CD14-positive monocyte (primary cell): ENCODE results near the gene SCYL1. TPM values are rescaled to one million over a fixed set of nuclear protein-coding genes. Genes with fewer than 3 reads are reported as not detected.
A peak's percentile ranks its signal among the peaks of the same experiment; 100 is the strongest.

ENCODE experiments used
- DNase-seq, 3 donors: peaks; one replicate each; pipeline ENCODE4 v3.0.0-alpha.2; 2011 to 2022
- H2AFZ ChIP-seq: 2 replicates; pipeline ENCODE4 v1.6.0; 2012; ENCODE audit warnings: mild to moderate bottlenecking, low read depth, low read length, inconsistent platforms; ENCODE audit not compliant: insufficient read depth, poor library complexity, severe bottlenecking
- H3K27ac ChIP-seq, 2 donors: 1 replicate in 1 of 2; 2 replicates in 1 of 2; pipeline ENCODE4 v1.5.1; 2012 to 2013; ENCODE audit warnings: low read length in 2 of 2, control low read depth in 1 of 2, inconsistent platforms in 1 of 2, low read depth in 1 of 2, mild to moderate bottlenecking in 1 of 2
- H3K27me3 ChIP-seq, 2 donors: one replicate each; pipeline versions ENCODE4 v1.6.0 to v1.6.1; 2011 to 2013; ENCODE audit warnings: low read length in 2 of 2; ENCODE audit not compliant: control insufficient read depth in 2 of 2, insufficient read depth in 2 of 2
- H3K36me3 ChIP-seq, 2 donors: replicated peaks in 1 of 2; 1 replicate in 1 of 2; 2 replicates in 1 of 2; pipeline versions ENCODE4 v1.5.1 to v1.6.1; 2012 to 2013; ENCODE audit warnings: low read length in 2 of 2, control low read depth in 1 of 2, inconsistent platforms in 1 of 2, mild to moderate bottlenecking in 1 of 2; ENCODE audit not compliant: insufficient read depth in 2 of 2, control insufficient read depth in 1 of 2
- H3K4me1 ChIP-seq, 2 donors: 1 replicate in 1 of 2; 2 replicates in 1 of 2; pipeline versions ENCODE4 v1.5.1 to v1.6.1; 2012 to 2013; ENCODE audit warnings: low read length in 2 of 2, control low read depth in 1 of 2, inconsistent platforms in 1 of 2, mild to moderate bottlenecking in 1 of 2, moderate library complexity in 1 of 2; ENCODE audit not compliant: insufficient read depth in 2 of 2, control insufficient read depth in 1 of 2
- H3K4me2 ChIP-seq: replicated peaks from 2 replicates; pipeline ENCODE3; 2012; ENCODE audit warnings: low read length, moderate library complexity, mild to moderate bottlenecking; ENCODE audit not compliant: poor library complexity, severe bottlenecking; ENCODE audit errors: extremely low read depth
- H3K4me3 ChIP-seq, 3 experiments: fragments of 200-600 bp in 1 of 3; sonication (generic) in 1 of 3; replicated peaks in 1 of 3; 1 replicate in 2 of 3; 2 replicates in 1 of 3; pipeline ENCODE4 v1.5.1; 2011 to 2013; ENCODE audit warnings: low read length in 3 of 3, mild to moderate bottlenecking in 3 of 3, control low read depth in 2 of 3, low read depth in 2 of 3, inconsistent platforms in 1 of 3, moderate library complexity in 1 of 3
- H3K79me2 ChIP-seq: 2 replicates; pipeline ENCODE4 v1.6.0; 2012; ENCODE audit warnings: mild to moderate bottlenecking, control low read depth, inconsistent platforms, low read length, moderate library complexity; ENCODE audit not compliant: insufficient read depth
- H3K9ac ChIP-seq: 2 replicates; pipeline ENCODE4 v1.6.0; 2017; ENCODE audit warnings: low read length, mild to moderate bottlenecking; ENCODE audit not compliant: insufficient read depth, poor library complexity, severe bottlenecking
- H3K9me3 ChIP-seq, 2 donors: replicated peaks in 1 of 2; 1 replicate in 1 of 2; 2 replicates in 1 of 2; pipeline versions ENCODE4 v1.5.1 to v1.6.1; 2012 to 2013; ENCODE audit warnings: low read length in 2 of 2, control low read depth in 1 of 2; ENCODE audit not compliant: control insufficient read depth in 1 of 2, insufficient read depth in 1 of 2
- H4K20me1 ChIP-seq: 2 replicates; pipeline ENCODE4 v1.6.0; 2012; ENCODE audit warnings: mild to moderate bottlenecking, low read length, control low read depth, moderate library complexity; ENCODE audit not compliant: insufficient read depth
- H3K27ac Mint-ChIP-seq, 7 donors: one replicate each; pipeline ENCODE4 v1.8.0; 2020; ENCODE audit warnings: mild to moderate bottlenecking in 7 of 7, mixed read lengths in 7 of 7, moderate library complexity in 6 of 7, inconsistent platforms in 2 of 7
- H3K27me3 Mint-ChIP-seq, 3 donors: one replicate each; pipeline ENCODE4 v1.8.0; 2021 to 2022; ENCODE audit warnings: low read depth in 3 of 3, mild to moderate bottlenecking in 3 of 3, mixed read lengths in 3 of 3, moderate library complexity in 3 of 3, inconsistent platforms in 1 of 3
- H3K36me3 Mint-ChIP-seq, 2 donors: one replicate each; pipeline ENCODE4 v1.8.0; 2020; ENCODE audit warnings: mixed read lengths in 2 of 2, inconsistent platforms in 1 of 2, mild to moderate bottlenecking in 1 of 2
- H3K4me1 Mint-ChIP-seq: one replicate; pipeline ENCODE4 v1.8.0; 2020; ENCODE audit warnings: mild to moderate bottlenecking, mixed read lengths
- H3K4me3 Mint-ChIP-seq, 2 donors: one replicate each; pipeline ENCODE4 v1.8.0; 2020; ENCODE audit warnings: mild to moderate bottlenecking in 2 of 2, mixed read lengths in 2 of 2, moderate library complexity in 1 of 2
- H3K9me3 Mint-ChIP-seq, 7 donors: one replicate each; pipeline ENCODE4 v1.8.0; 2020 to 2022; ENCODE audit warnings: mixed read lengths in 7 of 7, mild to moderate bottlenecking in 6 of 7, moderate library complexity in 6 of 7, inconsistent platforms in 2 of 7
- WGBS: methylation state at CpG from one replicate; pipeline ENCODE4 v1.1.5; 2013; ENCODE audit warnings: missing lambda C conversion rate; ENCODE audit not compliant: insufficient coverage; 5-methylcytosine and 5-hydroxymethylcytosine counted together
- intact Hi-C, 2 donors: fragments of 100-400 bp; cut with micrococcal nuclease; formaldehyde crosslinking; loops; one replicate each; pipeline versions ENCODE4 v1.15.0 to v1.15.1; 2023
- polyA plus RNA-seq, 3 donors: library from polyadenylated mRNA; depleted of rRNA in 1 of 3; unstranded in 2 of 3; stranded (reverse) in 1 of 3; fragments of 300-500 nt in 2 of 3; fragments of >200 nt in 1 of 3; fragmentation: Illumina TruSeq in 2 of 3; gene quantifications; 1 replicate in 2 of 3; 2 replicates in 1 of 3; pipeline ENCODE4 v1.2.3, GENCODE V29; 2012 to 2021
- TF ChIP-seq, protein P1 (sequence below): fragments of 200-600 bp; IDR thresholded peaks from one replicate; pipeline ENCODE4 v1.8.0; 2022; ENCODE audit warnings: antibody characterized with exemption, mild to moderate bottlenecking

SCYL1 gene
- polyA plus RNA-seq, 3 donors = 18.6 to 71.6 (median 29.7) TPM

DNA sequence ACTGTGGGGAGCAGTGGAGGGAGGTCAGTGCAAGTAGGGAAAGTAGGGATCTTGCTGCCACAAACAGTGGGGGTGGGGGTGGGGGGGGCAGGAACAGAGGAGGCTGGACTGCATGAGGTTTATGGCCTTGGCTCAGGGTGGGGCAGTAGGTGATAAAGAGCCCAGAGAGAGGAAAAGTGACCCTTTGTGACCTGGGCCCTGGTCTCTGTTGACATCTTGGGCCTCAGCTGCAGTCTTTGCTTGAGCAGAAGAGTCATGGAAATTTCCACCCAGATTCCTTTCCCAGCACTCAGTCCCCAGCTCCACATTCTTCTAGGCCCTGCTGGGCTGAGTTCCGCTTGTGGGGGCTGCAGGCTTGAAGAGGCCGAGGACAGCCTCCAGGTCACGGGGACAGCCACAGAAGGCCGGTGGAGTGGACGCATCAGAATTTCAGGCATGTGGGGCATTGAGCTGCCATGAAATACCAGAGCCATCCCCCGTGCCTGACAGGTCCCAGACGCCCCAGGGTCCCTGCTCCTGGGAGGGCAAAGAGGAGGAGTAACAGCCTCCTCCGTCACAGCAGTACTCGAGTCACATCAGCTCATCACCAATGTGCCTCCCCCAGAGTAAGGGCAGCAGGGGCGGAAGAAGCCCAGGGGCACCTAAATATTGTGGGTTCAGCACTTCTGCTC lies 35.7 kb upstream of the SCYL1 start:
- Mint-ChIP-seq H3K9me3 (no peaks in the 10 kb centered on the region), H3K27ac (peak overlapping the region in 4 of 7 donors; percentile 31 to 97 (median 76)), H3K36me3 (no peaks in the 10 kb centered on the region), H3K4me1 (peaks cover 62% of the 10 kb centered on the region), H3K27me3 (peaks cover 0 to 3% (median 2%) of the 10 kb centered on the region in 3 donors), H3K4me3 (no peak overlapping the region)
- intact Hi-C loops = no loop called here
- TF ChIP-seq, protein P1, sequence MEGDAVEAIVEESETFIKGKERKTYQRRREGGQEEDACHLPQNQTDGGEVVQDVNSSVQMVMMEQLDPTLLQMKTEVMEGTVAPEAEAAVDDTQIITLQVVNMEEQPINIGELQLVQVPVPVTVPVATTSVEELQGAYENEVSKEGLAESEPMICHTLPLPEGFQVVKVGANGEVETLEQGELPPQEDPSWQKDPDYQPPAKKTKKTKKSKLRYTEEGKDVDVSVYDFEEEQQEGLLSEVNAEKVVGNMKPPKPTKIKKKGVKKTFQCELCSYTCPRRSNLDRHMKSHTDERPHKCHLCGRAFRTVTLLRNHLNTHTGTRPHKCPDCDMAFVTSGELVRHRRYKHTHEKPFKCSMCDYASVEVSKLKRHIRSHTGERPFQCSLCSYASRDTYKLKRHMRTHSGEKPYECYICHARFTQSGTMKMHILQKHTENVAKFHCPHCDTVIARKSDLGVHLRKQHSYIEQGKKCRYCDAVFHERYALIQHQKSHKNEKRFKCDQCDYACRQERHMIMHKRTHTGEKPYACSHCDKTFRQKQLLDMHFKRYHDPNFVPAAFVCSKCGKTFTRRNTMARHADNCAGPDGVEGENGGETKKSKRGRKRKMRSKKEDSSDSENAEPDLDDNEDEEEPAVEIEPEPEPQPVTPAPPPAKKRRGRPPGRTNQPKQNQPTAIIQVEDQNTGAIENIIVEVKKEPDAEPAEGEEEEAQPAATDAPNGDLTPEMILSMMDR = no peak
- Histone ChIP-seq H2AFZ (no peak overlapping the region), H4K20me1 (no peaks in the 10 kb centered on the region), H3K79me2 (peaks cover 27% of the 10 kb centered on the region), H3K36me3 (no peaks in the 10 kb centered on the region), H3K4me2 (no peak overlapping the region), H3K9ac (no peak overlapping the region), H3K9me3 (no peaks in the 10 kb centered on the region), H3K4me3 (no peak overlapping the region), H3K27ac (no peak overlapping the region), H3K4me1 (peaks cover 61 to 72% of the 10 kb centered on the region in 2 donors), H3K27me3 (no peaks in the 10 kb centered on the region)
- WGBS = 96% methylated on average over 7 of the region's 10 CpGs
- DNase-seq = no peak

DNA sequence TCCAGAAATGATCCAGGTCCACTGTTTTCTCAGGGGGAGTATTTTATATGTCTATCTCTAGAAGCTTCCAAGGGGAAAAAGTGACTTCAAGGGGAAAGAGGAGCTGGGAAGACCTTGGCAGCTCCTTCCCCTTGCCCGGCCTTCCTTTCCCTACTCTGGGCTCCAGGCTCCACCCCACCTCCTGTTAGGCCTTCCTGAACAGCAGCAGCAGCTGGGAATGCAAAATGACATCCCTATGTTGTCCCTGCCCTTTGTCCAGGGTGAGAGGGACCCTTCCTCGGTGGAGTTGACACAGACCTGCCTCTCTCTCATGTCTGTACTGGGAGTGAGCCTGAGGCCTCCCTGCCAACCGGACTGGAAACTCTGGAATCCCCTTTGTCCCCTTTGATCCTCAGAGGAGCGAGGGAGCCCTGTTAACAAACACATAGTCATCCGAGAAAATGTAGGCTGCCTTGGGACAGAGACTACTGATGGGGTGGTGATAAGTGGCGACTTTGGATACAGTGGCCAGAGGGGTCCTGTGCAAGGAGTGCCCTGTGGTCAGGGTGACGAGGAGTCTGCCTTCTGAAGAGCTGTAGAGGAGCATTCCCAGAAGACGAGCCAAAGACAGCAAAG lies 35.1 kb upstream of the SCYL1 start:
- H3K36me3 Mint-ChIP-seq = no peaks in the 10 kb centered on the region
- intact Hi-C loops = no loop called here
- Histone ChIP-seq H3K27me3 (no peaks in the 10 kb centered on the region), H3K27ac (no peak overlapping the region), H3K9ac (no peak overlapping the region), H4K20me1 (no peaks in the 10 kb centered on the region), H3K4me1 (peaks cover 67 to 78% of the 10 kb centered on the region in 2 donors), H3K36me3 (no peaks in the 10 kb centered on the region), H3K9me3 (no peaks in the 10 kb centered on the region), H3K4me2 (no peak overlapping the region), H3K4me3 (no peak overlapping the region), H2AFZ (no peak overlapping the region), H3K79me2 (peaks cover 33% of the 10 kb centered on the region)
- no peaks in the 10 kb centered on the region for H3K9me3 Mint-ChIP-seq
- H3K27me3 Mint-ChIP-seq = peaks cover 0 to 3% (median 2%) of the 10 kb centered on the region in 3 donors
- 95% methylated on average over 4 of the region's 8 CpGs for WGBS
- no peak overlapping the region for H3K4me3 Mint-ChIP-seq
- H3K4me1 Mint-ChIP-seq = peaks cover 68% of the 10 kb centered on the region
- no peak for DNase-seq
- peak overlapping the region in 5 of 7 donors; percentile 54 to 99 (median 62) for H3K27ac Mint-ChIP-seq
- TF ChIP-seq, protein P1 = no peak
